Activated CD8-positive, alpha-beta memory T cell treated with anti-CD3 and anti-CD28 coated beads, Interleukin-2, amount 50 U/mL, for 1 hour (primary cell): Measurements from ENCODE around the gene PIGQ.

Experiments used
- DNase-seq: peaks from one replicate; pipeline ENCODE4 v3.0.0-alpha.2; 2020; ENCODE audit errors: extremely low read depth

The PIGQ gene

DNA sequence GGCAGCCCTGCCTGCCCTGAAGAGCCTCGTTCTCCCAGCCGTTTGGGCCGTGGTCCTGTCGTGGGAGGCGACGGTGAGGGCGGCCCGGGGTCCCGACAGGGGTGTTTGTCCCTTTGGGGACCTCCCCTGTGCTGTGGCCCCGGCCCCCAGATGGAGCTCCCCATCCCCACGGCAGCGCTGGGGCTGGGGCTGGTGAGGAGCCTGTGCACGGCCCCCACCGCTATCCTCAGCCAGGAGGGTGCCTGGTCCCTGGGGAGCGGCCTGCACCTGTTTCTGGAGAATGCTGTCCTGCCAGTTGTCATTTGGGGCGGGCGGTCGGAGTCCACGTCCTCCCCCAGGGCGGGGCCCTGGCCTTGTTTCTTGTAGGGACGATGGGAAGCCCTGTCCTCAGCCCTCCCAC lies 35.6 kb upstream of the PIGQ start:
- no peak for DNase-seq

DNA sequence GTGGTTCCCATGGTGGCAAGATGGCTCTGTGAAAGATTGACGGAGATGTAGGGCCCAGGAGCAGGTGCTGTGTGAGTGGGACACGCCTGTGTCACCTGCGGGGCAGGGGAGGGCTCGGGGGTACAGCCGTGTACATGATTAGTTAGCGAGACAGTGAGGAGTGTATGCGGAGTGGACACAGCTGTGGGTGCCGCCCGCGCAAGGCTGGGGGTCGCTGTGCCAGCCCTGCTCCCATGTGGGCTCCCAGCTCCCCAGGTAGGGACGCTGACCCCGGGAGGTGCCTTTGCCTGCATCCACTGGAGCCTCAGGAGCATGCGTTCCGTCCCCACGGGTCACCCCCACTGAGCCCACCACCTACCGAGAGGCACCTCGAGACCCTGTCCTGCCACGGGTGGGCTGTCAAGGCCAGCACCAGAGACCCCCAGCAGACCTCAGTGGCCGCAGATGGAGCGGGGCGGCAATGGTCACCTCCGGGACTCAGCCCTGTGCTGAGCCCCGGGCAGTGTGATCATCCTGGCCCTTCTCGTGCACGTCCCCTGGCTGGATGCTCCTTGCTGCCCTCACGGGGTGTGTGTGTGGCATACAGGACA lies 34.8 kb upstream of the PIGQ start:
- DNase-seq = no peak

DNA sequence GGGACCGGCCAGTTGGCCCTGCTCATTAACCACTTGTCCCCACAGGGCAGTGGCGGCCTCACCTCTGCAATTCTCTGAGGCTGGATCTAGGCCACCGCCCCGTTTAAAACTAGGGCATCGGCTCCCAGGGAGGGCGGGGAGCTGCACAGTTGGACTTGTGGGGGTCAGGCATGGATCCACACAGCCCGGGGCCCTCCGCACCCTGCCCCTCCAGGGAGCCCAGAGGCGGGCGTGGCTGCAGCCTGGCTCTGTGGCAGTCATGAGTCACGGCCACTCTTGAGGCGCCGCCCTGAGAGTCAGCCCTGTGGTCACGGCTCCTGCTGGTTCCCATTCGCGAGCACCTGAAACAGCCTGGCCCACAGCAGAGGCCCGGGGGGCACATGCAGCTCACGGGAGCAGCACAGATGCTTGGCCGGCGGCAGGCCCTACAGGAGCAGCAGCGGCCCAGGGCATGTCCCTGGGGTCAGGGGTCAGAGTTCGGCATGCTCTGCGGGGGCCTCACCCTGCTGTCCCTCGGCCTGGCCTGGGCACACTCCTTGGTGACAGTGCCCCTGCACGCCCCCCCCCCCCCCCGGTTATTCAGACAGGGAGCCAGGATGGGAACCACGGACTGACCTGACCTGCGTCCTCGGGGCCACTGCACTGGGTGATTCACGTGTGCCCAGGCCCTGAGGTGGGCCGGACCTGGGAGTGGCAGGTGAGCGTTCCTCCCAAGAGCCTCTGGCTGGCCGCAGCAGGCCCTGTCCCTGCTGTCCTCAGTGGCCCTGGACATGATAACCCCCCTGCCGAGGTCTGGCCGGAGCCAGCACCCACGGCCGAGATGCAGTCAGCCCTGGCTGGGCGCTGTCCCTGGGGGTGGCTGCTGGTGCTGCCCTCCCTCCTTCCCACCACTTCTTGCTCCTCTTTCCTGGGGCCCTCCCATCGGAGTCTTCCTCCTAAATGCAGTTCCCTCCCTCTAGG lies 34.0 kb upstream of the PIGQ start:
- no peak for DNase-seq

DNA sequence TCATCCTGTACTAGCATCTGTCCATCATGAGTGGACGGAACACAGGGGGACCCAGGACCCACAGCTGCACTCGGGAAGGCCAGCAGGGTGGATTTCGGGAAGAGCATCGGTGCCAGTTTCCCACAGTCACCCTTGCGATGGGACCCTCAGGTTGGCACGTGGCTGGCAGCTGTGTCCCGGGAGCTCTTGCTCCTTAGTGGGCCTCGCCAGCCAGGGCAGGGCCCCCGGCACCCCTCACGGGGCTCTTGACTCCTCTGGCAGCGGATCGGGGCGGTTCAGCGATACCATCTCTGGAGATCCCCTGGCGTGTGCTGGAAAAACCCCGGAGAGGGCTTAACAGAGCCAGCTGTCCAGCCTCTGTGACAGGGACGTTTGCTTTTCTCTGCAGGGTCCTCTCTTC lies 33.0 kb upstream of the PIGQ start:
- DNase-seq = no peak

DNA sequence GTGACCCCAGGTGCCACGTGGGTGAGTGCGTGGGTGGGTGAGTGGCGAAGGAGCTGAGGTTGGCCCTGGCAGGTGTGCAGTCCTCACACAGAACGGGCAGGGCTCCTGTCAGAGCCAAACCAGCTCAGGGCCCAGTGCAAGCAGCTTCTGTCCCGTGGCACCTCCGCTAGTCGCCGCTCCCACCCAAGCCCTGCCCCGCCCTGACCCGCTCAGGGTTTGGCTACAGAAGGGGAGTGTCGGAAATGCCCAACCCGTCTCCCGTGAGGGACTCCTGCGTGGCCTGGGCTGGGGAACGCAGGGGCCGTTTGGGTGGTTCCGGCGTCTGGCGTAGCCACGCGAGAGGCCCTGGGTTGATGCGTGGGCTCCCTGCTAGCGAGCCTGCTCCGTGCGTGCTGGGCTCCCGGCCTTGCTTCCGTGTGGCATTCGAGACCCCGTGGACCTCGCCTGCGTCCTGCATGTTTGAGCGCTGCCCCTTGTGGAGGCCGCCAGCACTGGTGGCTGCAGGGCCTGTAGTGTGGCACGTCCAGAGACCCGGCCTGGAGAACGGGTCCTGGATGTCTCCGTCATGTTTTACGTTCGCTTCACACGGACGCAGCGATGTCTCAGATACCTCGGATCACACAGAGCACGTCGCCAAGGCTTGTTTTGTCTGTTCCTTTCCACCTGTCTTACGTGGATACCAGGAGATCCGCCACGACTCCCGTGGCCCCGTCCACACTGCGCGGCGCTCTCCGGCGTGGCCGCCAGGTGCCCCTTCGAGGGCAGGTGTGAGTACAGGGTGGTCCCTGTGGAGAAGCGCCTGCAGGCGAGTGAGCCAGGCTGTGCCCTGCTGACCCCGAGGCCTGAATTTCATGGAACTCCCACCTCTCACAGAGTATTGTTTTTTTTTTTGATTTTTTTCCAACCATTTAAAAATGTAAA lies 32.1 kb upstream of the PIGQ start:
- DNase-seq = no peak

DNA sequence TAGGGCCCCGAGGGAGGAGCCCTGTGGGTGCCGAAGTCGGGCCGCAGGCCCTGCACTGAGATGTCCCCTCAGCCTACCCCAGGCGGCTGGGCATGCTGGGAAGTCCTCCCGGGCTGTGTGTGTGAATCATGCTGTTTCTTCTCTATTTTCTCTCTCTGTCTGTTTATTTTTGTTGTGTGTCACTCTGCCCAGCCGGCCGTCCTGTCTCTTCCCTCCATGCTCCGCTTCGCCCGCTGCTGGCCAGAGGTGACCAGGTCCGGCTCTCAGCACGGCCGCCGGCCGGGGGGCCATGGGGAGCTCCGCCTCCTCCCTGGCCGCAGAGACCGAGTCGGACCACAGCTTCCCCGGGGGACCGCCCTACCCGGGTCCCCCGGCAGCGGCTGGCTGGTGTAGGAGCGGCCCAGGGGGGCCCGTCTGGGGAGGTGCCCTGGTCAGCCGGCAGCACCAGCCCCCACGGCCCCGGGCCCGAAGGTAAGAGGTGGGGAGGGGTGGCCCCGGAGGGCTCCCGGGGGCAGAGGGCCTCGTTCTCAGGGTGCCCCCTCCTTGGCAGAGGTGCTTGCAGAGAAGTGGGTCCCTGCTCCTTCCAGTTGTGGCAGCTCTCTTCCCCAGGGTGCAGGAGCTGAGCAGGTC lies 29.8 kb upstream of the PIGQ start:
- DNase-seq = no peak

DNA sequence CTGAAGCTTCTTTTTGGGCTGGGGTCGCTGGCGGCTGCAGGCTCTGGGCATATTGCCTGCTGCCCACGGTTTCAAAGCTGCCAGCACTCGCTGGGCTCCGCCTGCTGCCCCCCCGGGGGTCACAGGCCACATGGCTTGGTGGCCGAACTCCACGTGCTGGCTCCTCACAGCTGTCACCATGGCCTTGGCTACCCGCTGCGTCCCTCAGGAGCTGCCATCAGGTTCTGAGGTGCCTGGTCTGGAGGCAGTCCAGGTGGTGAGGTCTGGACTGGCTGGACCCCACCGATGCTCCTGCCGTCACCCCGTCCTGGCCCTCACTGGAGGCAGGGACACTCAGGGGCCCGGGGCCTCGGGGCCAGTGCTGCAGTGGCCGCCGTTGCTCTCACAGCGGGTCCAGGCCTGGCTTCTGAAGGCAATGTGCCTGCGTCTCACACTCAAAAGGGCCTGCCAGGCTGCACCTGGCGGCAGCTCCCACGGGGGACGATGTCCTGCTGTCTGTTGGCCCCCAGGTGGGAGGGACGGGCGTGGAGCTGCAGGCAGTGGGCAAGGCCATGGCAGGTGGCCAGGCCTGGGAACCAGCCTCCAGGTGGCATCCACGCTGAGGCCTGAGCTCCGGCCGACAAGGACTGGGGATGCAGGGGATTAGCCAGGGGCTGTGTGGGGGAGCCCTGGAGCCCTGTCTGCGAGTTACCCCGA lies 29.0 kb upstream of the PIGQ start:
- no peak for DNase-seq

DNA sequence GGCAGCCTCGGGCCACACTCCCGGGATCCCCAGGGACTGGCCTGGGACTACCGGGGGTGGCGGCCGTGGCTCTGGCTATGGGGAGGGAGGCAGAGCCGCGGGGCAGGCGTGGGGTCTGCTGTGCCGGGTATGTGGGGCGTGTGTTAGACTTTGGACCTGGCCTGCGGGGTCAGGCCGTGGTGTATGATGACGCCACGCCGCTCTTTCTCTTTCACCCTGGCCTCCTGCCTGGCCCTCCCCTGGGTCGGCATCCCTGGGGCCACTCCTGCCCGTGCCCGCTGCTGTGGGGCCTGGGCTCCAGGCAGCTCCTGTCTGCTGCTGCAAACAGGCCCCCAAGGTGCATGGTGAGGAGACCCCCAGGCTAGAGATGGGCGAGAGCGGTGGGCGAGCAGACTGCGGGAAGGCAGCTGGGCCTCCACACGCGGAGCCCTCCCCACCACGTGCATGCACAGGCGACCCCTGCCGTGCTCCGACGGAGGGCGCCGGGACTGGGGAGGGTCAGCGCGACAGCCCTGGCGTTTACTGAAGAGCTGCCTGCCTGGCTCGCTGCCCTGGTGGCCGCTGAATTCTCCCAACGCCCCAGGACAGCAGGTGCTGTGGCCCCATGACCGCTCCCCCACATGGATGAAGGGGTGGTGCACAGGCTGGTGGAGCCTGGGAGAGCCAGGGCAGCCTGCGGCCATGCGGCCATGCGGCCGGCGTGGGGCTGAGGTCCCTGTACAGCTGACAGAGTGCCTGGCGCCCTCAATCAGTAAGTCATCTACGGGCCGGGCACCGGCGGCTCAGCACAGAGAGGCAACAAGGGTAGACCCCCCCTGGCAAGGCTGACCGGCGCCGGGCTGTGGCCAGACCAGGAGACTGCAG lies 26.2 kb upstream of the PIGQ start:
- DNase-seq = no peak

DNA sequence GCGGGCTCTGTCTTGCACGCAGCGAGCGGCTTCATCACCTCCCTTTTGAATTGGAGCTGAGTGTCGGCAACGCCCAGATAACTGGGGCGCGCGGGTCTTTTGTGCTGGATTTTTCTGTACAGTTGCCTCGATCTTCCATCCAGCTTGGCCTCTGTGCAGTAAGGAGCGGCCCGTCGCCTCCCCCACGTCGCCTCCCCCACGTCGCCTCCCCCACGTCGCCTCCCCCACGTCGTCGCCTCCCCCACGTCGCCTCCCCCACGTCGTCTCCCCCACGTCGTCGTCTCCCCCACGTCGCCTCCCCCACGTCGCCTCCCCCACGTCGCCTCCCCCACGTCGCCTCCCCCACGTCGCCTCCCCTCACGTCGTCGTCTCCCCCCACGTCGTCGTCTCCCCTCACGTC lies 25.3 kb upstream of the PIGQ start:
- no peak for DNase-seq

DNA sequence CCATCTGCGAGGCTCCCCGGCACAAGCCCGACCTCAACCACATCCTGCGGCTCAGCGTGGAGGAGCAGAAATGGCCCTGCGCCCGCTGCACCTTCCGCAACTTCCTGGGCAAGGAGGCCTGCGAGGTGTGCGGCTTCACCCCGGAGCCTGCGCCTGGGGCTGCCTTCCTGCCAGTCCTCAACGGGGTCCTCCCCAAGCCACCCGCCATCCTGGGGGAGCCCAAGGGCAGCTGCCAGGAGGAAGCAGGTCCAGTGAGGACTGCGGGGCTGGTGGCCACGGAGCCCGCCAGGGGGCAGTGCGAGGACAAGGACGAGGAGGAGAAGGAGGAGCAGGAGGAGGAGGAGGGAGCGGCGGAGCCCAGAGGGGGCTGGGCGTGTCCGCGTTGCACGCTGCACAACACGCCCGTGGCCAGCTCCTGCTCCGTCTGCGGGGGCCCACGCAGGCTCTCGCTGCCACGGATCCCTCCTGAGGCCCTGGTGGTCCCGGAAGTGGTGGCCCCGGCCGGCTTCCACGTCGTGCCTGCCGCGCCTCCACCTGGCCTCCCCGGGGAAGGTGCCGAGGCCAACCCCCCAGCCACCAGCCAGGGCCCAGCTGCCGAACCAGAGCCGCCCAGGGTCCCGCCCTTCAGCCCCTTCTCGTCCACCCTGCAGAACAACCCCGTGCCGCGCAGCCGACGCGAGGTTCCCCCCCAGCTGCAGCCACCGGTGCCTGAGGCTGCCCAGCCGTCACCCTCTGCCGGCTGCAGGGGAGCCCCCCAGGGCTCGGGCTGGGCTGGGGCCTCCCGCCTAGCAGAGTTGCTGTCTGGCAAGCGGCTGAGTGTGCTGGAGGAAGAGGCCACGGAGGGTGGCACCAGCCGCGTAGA lies 22.6 kb upstream of the PIGQ start:
- no peak for DNase-seq

DNA sequence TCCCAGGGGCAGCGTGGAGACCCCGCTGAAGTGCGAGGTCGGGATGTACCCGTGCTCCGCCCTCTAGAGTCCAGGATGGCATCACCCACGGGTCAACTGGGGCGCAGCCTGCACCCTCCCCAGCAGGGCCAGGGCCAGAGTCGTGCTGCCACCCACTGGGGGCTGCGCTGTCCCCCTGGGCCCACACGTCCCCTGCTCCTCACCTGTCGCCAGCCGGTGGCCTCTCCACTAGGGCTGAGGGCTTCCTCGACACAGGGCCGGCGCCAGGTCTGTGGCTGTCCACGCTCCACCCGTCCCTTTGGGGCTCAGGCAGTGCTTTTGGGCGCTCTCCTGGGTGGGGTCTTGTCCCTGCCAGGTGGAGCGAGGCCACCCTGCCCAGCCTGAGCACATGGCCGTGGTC lies 21.2 kb upstream of the PIGQ start:
- no peak for DNase-seq

DNA sequence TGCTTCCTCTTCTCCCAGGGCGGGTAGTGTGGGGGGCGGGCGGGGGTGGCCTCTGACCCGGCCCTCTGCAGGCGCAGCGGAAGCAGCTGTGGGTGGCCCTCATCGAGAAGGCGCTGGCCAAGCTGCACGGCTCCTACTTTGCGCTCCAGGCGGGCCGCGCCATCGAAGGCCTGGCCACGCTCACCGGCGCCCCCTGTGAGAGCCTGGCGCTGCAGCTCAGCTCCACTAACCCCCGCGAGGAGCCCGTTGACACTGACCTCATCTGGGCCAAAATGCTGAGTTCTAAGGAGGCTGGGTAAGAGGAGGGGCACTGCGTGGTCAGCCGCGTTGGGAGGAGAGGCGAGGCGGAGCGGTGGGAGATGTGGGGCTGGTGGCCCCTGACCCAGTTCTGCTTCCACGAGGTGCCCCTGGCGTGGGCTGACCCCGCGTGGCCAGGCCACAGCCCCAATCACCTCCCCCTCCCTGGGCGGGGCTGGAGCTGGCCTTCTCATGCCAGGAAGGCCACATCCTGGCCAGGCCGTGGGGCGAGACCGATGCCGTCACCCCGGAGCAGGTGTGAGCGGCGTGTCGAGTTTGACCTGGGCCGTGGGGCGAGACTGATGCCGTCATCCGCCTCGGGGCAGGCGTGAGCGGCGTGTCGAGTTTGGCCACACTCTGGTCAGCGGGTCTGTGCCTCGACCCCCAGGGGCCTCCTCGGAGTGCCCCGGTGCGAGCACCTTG lies 20.1 kb upstream of the PIGQ start:
- DNase-seq = no peak

DNA sequence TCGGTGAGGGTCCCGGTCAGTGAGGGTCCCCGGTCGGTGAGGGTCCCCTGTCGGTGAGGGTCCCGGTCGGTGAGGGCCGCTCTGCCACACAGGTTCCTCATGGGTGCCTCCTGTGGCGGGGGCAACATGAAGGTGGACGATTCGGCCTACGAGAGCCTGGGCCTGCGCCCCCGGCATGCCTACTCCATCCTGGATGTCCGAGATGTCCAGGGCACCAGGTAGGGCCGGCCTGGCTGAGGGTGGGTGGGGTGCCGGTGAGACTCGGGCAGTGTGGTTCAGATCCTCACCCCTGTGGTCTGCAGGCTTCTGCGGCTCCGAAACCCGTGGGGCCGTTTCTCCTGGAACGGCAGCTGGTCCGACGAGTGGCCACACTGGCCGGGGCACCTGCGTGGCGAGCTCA lies 18.6 kb upstream of the PIGQ start:
- DNase-seq = no peak

DNA sequence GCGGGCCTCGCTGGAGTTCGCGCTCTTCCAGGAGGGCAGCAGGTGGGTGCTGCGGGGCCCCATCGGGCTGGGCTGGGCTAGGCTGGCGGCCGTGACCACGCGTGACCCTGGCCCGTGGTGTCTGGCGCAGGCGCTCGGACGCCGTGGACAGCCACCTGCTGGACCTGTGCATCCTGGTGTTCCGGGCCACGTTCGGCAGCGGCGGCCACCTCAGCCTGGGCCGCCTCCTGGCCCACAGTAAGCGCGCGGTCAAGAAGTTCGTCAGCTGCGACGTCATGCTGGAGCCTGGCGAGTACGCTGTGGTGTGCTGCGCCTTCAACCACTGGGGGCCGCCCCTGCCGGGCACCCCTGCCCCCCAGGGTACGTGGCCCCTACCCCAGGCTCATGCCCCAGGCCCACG lies 17.6 kb upstream of the PIGQ start:
- no peak for DNase-seq

DNA sequence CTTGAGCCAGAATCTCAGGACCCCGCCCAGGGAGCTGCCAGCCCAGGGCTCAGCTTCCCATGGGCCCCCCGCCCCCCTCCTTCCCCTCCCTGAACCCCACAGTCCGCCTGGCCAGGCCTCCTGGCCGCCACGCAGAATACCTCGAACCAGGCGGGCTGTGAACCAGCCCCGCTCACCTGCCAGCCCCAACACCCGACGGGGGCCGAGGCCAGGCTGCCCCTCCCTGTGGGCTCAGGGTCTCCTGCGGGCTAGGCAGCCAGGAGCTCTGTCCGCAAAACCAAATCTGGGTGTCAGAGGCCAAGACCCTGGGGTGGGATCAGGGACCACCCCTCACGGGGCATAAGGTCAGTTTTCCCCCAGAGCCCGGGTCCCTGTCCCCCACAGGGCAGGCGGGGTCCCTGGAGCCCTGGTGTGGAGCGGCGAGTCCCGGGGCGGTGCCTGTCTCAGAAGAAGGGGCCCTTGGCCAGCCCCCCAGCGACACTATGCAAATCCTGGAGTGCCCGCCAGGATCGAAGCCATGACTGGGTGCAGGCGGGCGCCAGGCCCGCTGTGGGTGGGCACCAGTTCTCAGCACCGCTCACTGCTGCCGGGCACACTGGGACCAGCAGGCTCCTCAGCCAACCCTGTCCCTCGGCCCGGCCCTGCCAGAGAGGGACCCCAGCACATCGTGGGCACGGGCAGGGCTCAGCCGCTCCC lies 16.0 kb upstream of the PIGQ start:
- no peak for DNase-seq

DNA sequence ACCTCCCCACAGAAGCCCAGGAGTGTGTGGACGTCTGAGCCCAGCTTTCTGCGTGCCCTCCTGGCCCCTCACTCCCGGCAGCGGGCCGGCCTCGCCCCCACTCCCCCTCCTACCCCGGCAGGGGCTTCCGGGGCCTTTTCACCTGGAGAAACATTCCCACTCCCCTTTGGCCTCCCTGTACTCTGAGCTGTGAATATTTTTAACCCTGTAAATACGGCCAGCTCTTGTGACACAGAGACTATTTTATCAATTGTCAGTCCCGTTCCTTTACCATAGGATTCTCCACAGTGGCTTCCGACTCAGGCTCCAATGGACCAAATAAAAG lies 15.5 kb upstream of the PIGQ start:
- no peak for DNase-seq

DNA sequence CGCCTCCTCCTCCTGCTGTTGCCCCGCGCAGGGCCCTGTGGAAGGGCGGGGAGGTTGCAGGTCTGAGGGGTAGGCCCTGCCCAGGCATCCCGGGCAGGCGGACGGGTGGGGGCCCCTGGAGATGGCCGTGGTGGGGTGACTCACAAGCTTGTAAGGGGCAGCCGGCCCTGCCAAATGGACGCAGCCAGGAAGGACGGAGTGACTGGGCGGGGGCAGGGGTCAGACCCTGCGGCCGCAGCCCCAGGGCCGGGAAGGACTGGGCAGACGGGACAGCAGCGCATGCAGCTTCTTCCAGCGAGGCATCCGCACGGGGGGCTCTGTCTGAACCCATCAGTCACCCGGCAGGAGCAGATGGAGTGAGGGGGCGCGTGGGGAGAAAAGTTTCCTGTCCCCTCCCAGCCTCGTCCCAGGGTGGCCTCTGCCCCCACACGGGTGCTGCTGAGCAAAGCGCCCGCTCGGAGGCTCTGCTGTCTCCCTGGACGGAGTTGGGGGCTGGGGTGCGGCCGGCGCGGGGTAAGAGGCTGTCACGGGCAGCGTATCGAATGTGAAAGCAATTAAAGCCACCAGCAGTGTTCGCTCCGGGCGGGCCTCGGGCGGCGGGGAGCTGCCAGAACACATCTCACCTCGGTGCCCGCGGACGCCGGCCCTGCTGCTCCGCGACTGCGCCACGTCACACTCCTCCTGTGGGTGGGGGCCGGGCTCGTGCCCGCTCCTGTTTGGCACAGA lies 15.0 kb upstream of the PIGQ start:
- DNase-seq = no peak
